Osteoblast (primary cell): Measurements from ENCODE around the gene CA12. TPM values are rescaled to one million over a fixed set of nuclear protein-coding genes. Genes with fewer than 3 reads are reported as not detected.

Source experiments
- DNase-seq: peaks from one replicate; pipeline ENCODE4 v3.0.0; 2011; ENCODE audit warnings: low spot score, mixed read lengths; ENCODE audit not compliant: insufficient read length; ENCODE audit errors: missing footprints
- H2AFZ ChIP-seq: 2 replicates; pipeline ENCODE4 v1.6.0; 2011; ENCODE audit warnings: mild to moderate bottlenecking, low read length
- H3K27ac ChIP-seq: 2 replicates; pipeline ENCODE4 v1.5.1; 2011; ENCODE audit warnings: mild to moderate bottlenecking, low read depth, low read length, moderate library complexity
- H3K27me3 ChIP-seq: 2 replicates; pipeline ENCODE4 v1.6.0; 2012; ENCODE audit warnings: mild to moderate bottlenecking, control low read depth, inconsistent platforms, low read length, moderate library complexity; ENCODE audit not compliant: insufficient read depth
- H3K36me3 ChIP-seq: 2 replicates; pipeline ENCODE4 v1.5.1; 2011; ENCODE audit warnings: mild to moderate bottlenecking, low read length, control low read depth, moderate library complexity; ENCODE audit not compliant: insufficient read depth
- H3K4me1 ChIP-seq: 2 replicates; pipeline ENCODE4 v1.5.1; 2011; ENCODE audit warnings: mild to moderate bottlenecking, low read length, control low read depth, moderate library complexity; ENCODE audit not compliant: insufficient read depth
- H3K4me2 ChIP-seq: 2 replicates; pipeline ENCODE4 v1.6.0; 2011; ENCODE audit warnings: mild to moderate bottlenecking, low read length; ENCODE audit not compliant: insufficient read depth
- H3K4me3 ChIP-seq: fragments of 200-600 bp; sonication (generic); 3 replicates; pipeline ENCODE4 v1.5.1; 2012; ENCODE audit warnings: mild to moderate bottlenecking, low read length, inconsistent platforms; ENCODE audit not compliant: insufficient read depth
- H3K79me2 ChIP-seq: 2 replicates; pipeline ENCODE4 v1.6.0; 2012; ENCODE audit warnings: mild to moderate bottlenecking, low read length, control low read depth, inconsistent platforms; ENCODE audit not compliant: insufficient read depth
- H3K9me3 ChIP-seq: 2 replicates; pipeline ENCODE4 v1.5.1; 2011; ENCODE audit warnings: low read depth, low read length, control low read depth
- H4K20me1 ChIP-seq: 2 replicates; pipeline ENCODE4 v1.6.0; 2012; ENCODE audit warnings: mild to moderate bottlenecking, low read length, control low read depth; ENCODE audit not compliant: insufficient read depth
- total RNA-seq: library from RNA; depleted of rRNA; stranded (reverse); fragments of >200 nt; gene quantifications from 2 replicates; pipeline ENCODE4 v1.2.3, GENCODE V29; 2012
- TF ChIP-seq, protein P1 (sequence below): IDR thresholded peaks from 2 replicates; pipeline ENCODE4 v1.5.1; 2011; ENCODE audit warnings: mild to moderate bottlenecking, low read depth, low read length, moderate library complexity; ENCODE audit errors: extremely low read depth

Gene CA12
- total RNA-seq, 1 donor = 107 TPM

DNA sequence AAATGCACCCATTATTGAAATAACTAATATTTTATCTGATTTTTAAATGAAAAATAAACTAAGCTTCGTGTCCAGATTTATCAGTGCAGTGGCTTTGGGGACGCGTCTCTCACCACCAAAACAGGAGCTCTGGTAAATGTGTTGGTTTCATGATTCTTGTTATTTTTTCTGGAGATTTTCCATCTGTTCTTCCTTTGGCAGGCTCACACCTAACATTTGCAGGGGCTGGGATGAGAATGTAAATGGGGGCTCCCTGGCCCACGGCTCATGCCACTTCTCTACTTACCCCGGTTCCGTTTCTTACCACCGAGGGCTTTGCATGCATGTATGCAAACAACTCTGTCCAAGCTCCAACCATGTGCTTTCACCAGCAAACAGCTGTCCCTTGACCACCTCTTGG lies 30.9 kb upstream of the CA12 start:
- Histone ChIP-seq H2AFZ (no peak overlapping the region), H3K4me3 (no peak overlapping the region), H3K4me1 (no peaks in the 10 kb centered on the region), H4K20me1 (no peaks in the 10 kb centered on the region), H3K4me2 (no peak overlapping the region), H3K27ac (no peak overlapping the region), H3K36me3 (no peaks in the 10 kb centered on the region), H3K27me3 (no peaks in the 10 kb centered on the region), H3K9me3 (no peaks in the 10 kb centered on the region), H3K79me2 (no peaks in the 10 kb centered on the region)
- TF ChIP-seq, protein P1, sequence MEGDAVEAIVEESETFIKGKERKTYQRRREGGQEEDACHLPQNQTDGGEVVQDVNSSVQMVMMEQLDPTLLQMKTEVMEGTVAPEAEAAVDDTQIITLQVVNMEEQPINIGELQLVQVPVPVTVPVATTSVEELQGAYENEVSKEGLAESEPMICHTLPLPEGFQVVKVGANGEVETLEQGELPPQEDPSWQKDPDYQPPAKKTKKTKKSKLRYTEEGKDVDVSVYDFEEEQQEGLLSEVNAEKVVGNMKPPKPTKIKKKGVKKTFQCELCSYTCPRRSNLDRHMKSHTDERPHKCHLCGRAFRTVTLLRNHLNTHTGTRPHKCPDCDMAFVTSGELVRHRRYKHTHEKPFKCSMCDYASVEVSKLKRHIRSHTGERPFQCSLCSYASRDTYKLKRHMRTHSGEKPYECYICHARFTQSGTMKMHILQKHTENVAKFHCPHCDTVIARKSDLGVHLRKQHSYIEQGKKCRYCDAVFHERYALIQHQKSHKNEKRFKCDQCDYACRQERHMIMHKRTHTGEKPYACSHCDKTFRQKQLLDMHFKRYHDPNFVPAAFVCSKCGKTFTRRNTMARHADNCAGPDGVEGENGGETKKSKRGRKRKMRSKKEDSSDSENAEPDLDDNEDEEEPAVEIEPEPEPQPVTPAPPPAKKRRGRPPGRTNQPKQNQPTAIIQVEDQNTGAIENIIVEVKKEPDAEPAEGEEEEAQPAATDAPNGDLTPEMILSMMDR = no peak
- DNase-seq = no peak

DNA sequence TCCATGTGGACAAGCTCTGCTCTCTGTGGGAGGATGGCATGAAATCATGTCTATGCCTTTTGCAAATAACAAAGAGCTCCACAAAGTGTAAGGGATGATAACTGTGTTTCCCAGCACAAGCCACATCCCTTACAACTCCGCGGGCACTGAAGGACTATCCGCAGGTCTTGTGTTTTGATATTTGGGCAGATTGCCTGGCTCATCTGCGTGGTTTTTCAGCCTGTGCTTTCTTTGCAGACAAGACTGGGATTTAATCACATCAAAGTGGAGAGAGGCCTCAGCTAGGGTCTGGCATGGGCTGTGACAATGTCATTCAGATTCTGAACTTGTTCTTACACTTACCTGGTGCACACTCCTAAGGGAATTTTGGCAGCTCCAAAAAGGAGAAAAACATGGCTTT lies 30.2 kb upstream of the CA12 start:
- H3K9me3 ChIP-seq = no peaks in the 10 kb centered on the region
- no peak overlapping the region for H3K27ac ChIP-seq
- H4K20me1 ChIP-seq = no peaks in the 10 kb centered on the region
- no peaks in the 10 kb centered on the region for H3K4me1 ChIP-seq
- H3K79me2 ChIP-seq = no peaks in the 10 kb centered on the region
- H3K36me3 ChIP-seq = no peaks in the 10 kb centered on the region
- TF ChIP-seq, protein P1 = no peak
- DNase-seq = no peak
- no peak overlapping the region for H3K4me2 ChIP-seq
- no peak overlapping the region for H3K4me3 ChIP-seq
- no peak overlapping the region for H2AFZ ChIP-seq
- H3K27me3 ChIP-seq = no peaks in the 10 kb centered on the region

DNA sequence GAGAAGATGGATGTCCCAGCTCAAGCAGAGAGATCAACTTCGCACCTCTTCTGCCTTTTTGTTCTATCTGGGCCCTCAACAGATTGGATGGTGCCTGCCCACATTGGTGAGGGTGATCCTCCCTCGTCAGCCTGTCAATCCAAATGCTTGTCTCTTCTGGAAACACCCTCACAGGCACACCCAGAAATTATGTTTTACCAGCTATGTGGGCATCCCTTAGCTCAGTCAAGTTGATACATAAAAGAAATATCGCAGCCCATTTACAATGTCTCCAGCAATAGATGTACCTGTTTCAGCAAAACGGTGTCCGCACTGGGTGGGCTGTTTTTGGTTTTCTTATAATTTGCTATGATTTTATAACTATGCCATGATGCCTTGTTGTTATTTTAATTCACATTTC lies 27.5 kb upstream of the CA12 start:
- H3K4me2 ChIP-seq = no peak overlapping the region
- no peaks in the 10 kb centered on the region for H4K20me1 ChIP-seq
- H2AFZ ChIP-seq = no peak overlapping the region
- H3K4me1 ChIP-seq = peaks cover 11% of the 10 kb centered on the region
- H3K79me2 ChIP-seq = no peaks in the 10 kb centered on the region
- no peaks in the 10 kb centered on the region for H3K9me3 ChIP-seq
- TF ChIP-seq, protein P1 = no peak
- no peak overlapping the region for H3K4me3 ChIP-seq
- H3K27ac ChIP-seq = no peak overlapping the region
- DNase-seq = no peak
- no peaks in the 10 kb centered on the region for H3K27me3 ChIP-seq
- H3K36me3 ChIP-seq = no peaks in the 10 kb centered on the region

DNA sequence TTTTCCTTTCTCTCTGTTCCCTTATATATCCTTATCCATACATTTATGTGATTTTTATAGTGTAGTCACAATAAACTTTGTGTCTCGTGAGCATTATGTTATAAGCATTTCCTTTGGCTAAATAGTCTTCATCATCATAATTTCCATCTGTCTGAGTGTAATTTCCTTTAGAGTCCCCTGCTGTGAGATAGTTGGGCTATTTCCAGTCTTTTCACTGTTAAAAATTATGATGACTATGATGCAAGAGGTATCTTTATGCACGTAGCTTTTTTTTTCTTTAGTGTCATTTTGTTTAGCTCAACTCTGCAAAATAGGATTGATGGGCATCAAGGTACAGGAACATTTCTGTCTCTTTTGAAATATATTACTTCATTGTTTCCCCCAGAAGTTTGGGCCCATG lies 26.9 kb upstream of the CA12 start:
- Histone ChIP-seq H3K27me3 (no peaks in the 10 kb centered on the region), H4K20me1 (no peaks in the 10 kb centered on the region), H3K4me2 (no peak overlapping the region), H3K27ac (no peak overlapping the region), H3K79me2 (no peaks in the 10 kb centered on the region), H3K9me3 (no peaks in the 10 kb centered on the region), H3K4me3 (no peak overlapping the region), H2AFZ (no peak overlapping the region), H3K36me3 (no peaks in the 10 kb centered on the region), H3K4me1 (peaks cover 11% of the 10 kb centered on the region)
- TF ChIP-seq, protein P1 = no peak
- no peak for DNase-seq
